HG03175 (cell line): ENCODE results near the gene WDR59.

Experiments
- ATAC-seq: cut with Tn5 transposase; IDR thresholded peaks from one replicate; pipeline ENCODE4 v1.9.1; 2021; ENCODE audit warnings: mild to moderate bottlenecking, moderate library complexity; ENCODE audit not compliant: unreplicated experiment

Gene WDR59

GRCh38 chr16:74825016-74825415 lies 159.9 kb downstream of the WDR59 start:
- ATAC-seq = no peak
